H9 (cell line): ENCODE measurements around the gene SUMF1. TPM values are rescaled to one million over a fixed set of nuclear protein-coding genes. Genes with fewer than 3 reads are reported as not detected.
A peak's percentile ranks its signal among the peaks of the same experiment; 100 is the strongest.

Experiments used
- DNase-seq: peaks from one replicate; pipeline ENCODE4 v3.0.0-alpha.2; 2017
- H2AFZ ChIP-seq: one replicate; pipeline ENCODE4 v1.6.1; 2013; ENCODE audit warnings: mild to moderate bottlenecking, low read length, control low read depth, moderate library complexity
- H2AK5ac ChIP-seq: 2 replicates; pipeline ENCODE4 v1.6.1; 2013; ENCODE audit warnings: low read length, control low read depth, mixed read lengths; ENCODE audit not compliant: insufficient read length
- H2BK120ac ChIP-seq: one replicate; pipeline ENCODE4 v1.6.1; 2013; ENCODE audit warnings: low read depth, mild to moderate bottlenecking, low read length, control low read depth, inconsistent platforms; ENCODE audit not compliant: poor library complexity, severe bottlenecking
- H2BK12ac ChIP-seq: 2 replicates; pipeline ENCODE4 v1.6.1; 2013; ENCODE audit warnings: low read length, control low read depth, mixed read lengths, low read depth; ENCODE audit not compliant: insufficient read length
- H2BK15ac ChIP-seq: 2 replicates; pipeline ENCODE4 v1.6.1; 2013; ENCODE audit warnings: low read depth, low read length, control low read depth
- H2BK20ac ChIP-seq: one replicate; pipeline ENCODE4 v1.6.1; 2013; ENCODE audit warnings: low read depth, mild to moderate bottlenecking, low read length, control low read depth, inconsistent platforms; ENCODE audit not compliant: poor library complexity, severe bottlenecking
- H2BK5ac ChIP-seq: 2 replicates; pipeline ENCODE4 v1.6.1; 2013; ENCODE audit warnings: low read length, control low read depth, mixed read lengths; ENCODE audit not compliant: insufficient read length
- H3K14ac ChIP-seq: 2 replicates; pipeline ENCODE4 v1.6.1; 2013; ENCODE audit warnings: low read length, control low read depth; ENCODE audit not compliant: insufficient read depth
- H3K18ac ChIP-seq: 2 replicates; pipeline ENCODE4 v1.6.1; 2013; ENCODE audit warnings: low read depth, mild to moderate bottlenecking, mixed read lengths, low read length, control low read depth; ENCODE audit not compliant: insufficient read length
- H3K23ac ChIP-seq: 2 replicates; pipeline ENCODE4 v1.6.1; 2013; ENCODE audit warnings: low read length, control low read depth, mixed read lengths, low read depth; ENCODE audit not compliant: insufficient read length
- H3K23me2 ChIP-seq: 2 replicates; pipeline ENCODE4 v1.6.1; 2013; ENCODE audit warnings: low read depth, mild to moderate bottlenecking, mixed read lengths, low read length, control low read depth; ENCODE audit not compliant: insufficient read length, poor library complexity, severe bottlenecking
- H3K27ac ChIP-seq: 2 replicates; pipeline ENCODE4 v1.5.1; 2013; ENCODE audit warnings: low read length, control low read depth, mixed read lengths, low read depth; ENCODE audit not compliant: insufficient read length
- H3K27me3 ChIP-seq: 2 replicates; pipeline ENCODE4 v1.6.1; 2013; ENCODE audit warnings: low read length, control low read depth, inconsistent platforms; ENCODE audit not compliant: insufficient read depth
- H3K4ac ChIP-seq: 2 replicates; pipeline ENCODE4 v1.6.1; 2013; ENCODE audit warnings: low read depth, mild to moderate bottlenecking, control low read depth, inconsistent platforms, low read length, moderate library complexity
- H3K4me1 ChIP-seq: 2 replicates; pipeline ENCODE4 v1.6.1; 2013; ENCODE audit warnings: low read length, control low read depth, inconsistent platforms; ENCODE audit not compliant: insufficient read depth
- H3K4me2 ChIP-seq: 2 replicates; pipeline ENCODE4 v1.6.1; 2013; ENCODE audit warnings: low read length, control low read depth, mixed read lengths; ENCODE audit not compliant: insufficient read length, insufficient read depth
- H3K56ac ChIP-seq: 2 replicates; pipeline ENCODE4 v1.6.1; 2013; ENCODE audit warnings: low read depth, mild to moderate bottlenecking, mixed read lengths, low read length, control low read depth; ENCODE audit not compliant: insufficient read length
- H3K79me1 ChIP-seq: 2 replicates; pipeline ENCODE4 v1.6.1; 2013; ENCODE audit warnings: low read depth, mild to moderate bottlenecking, moderate library complexity, low read length, control low read depth, inconsistent platforms; ENCODE audit not compliant: insufficient read depth, poor library complexity, severe bottlenecking
- H3K79me2 ChIP-seq: 2 replicates; pipeline ENCODE4 v1.6.1; 2013; ENCODE audit warnings: low read length, control low read depth, inconsistent platforms; ENCODE audit not compliant: insufficient read depth
- H3K9ac ChIP-seq: 2 replicates; pipeline ENCODE4 v1.6.1; 2013; ENCODE audit warnings: low read length, control low read depth, mixed read lengths; ENCODE audit not compliant: insufficient read length; ENCODE audit errors: extremely low read depth
- H3K9me3 ChIP-seq: one replicate; pipeline ENCODE4 v1.6.1; 2013; ENCODE audit warnings: low read depth, low read length, inconsistent platforms; ENCODE audit not compliant: control insufficient read depth
- H3T11ph ChIP-seq: one replicate; pipeline ENCODE4 v1.6.1; 2013; ENCODE audit warnings: mild to moderate bottlenecking, low read length, control low read depth, inconsistent platforms
- H4K20me1 ChIP-seq: one replicate; pipeline ENCODE4 v1.6.1; 2013; ENCODE audit not compliant: control insufficient read depth, insufficient read length, insufficient read depth
- H4K5ac ChIP-seq: 2 replicates; pipeline ENCODE4 v1.6.1; 2013; ENCODE audit warnings: low read depth, mild to moderate bottlenecking, mixed read lengths, low read length, control low read depth; ENCODE audit not compliant: insufficient read length
- H4K8ac ChIP-seq: replicated peaks from 2 replicates; pipeline ENCODE4 v1.6.1; 2013; ENCODE audit warnings: low read length, control low read depth, mixed read lengths, low read depth; ENCODE audit not compliant: insufficient read length
- H4K91ac ChIP-seq: 2 replicates; pipeline ENCODE4 v1.6.1; 2013; ENCODE audit warnings: low read depth, mild to moderate bottlenecking, moderate library complexity, mixed read lengths, low read length, control low read depth; ENCODE audit not compliant: insufficient read length
- H3K27ac Mint-ChIP-seq, 3 experiments: 2 replicates in 2 of 3; 3 replicates in 1 of 3; pipeline ENCODE4 v1.8.0; 2020 to 2021; ENCODE audit warnings: mixed read lengths in 3 of 3, mild to moderate bottlenecking in 1 of 3, moderate library complexity in 1 of 3
- H3K27me3 Mint-ChIP-seq: 2 replicates; pipeline ENCODE4 v1.8.0; 2021; ENCODE audit warnings: low read depth, mild to moderate bottlenecking, moderate library complexity, mixed read lengths
- H3K36me3 Mint-ChIP-seq, 3 experiments: 2 replicates in 2 of 3; 3 replicates in 1 of 3; pipeline ENCODE4 v1.8.0; 2020 to 2021; ENCODE audit warnings: low read depth in 3 of 3, mixed read lengths in 3 of 3; ENCODE audit not compliant: insufficient read depth in 1 of 3
- H3K4me1 Mint-ChIP-seq, 2 experiments: 2 replicates each; pipeline ENCODE4 v1.8.0; 2020; ENCODE audit warnings: mixed read lengths in 2 of 2
- H3K4me3 Mint-ChIP-seq, 2 experiments: 2 replicates in 1 of 2; 3 replicates in 1 of 2; pipeline ENCODE4 v1.8.0; 2020 to 2021; ENCODE audit warnings: mild to moderate bottlenecking in 2 of 2, mixed read lengths in 2 of 2, moderate library complexity in 1 of 2
- H3K9me3 Mint-ChIP-seq, 2 experiments: 2 replicates in 1 of 2; 3 replicates in 1 of 2; pipeline ENCODE4 v1.8.0; 2020; ENCODE audit warnings: mild to moderate bottlenecking in 2 of 2, mixed read lengths in 2 of 2, moderate library complexity in 1 of 2
- WGBS: extraction: QIAGEN DNeasy Blood & Tissue Kit; methylation state at CpG from one replicate; pipeline ENCODE4 v1.1.7; 2013; ENCODE audit warnings: missing lambda C conversion rate, low lambda C conversion rate, mixed read lengths; ENCODE audit not compliant: insufficient read length; ENCODE audit errors: extremely low coverage; 5-methylcytosine and 5-hydroxymethylcytosine counted together
- total RNA-seq: library from RNA; stranded (reverse); gene quantifications from 2 replicates; pipeline ENCODE4 v1.2.1, GENCODE V29; 2021
- TF ChIP-seq, protein P1 (sequence below): fragments of 200-600 bp; sonication (generic); conservative IDR thresholded peaks from 3 replicates; pipeline ENCODE4 v1.8.0; 2021; ENCODE audit warnings: antibody characterized with exemption, mild to moderate bottlenecking

SUMF1 gene
- total RNA-seq, 1 experiment from 2014 or later, result 9.5 TPM

DNA sequence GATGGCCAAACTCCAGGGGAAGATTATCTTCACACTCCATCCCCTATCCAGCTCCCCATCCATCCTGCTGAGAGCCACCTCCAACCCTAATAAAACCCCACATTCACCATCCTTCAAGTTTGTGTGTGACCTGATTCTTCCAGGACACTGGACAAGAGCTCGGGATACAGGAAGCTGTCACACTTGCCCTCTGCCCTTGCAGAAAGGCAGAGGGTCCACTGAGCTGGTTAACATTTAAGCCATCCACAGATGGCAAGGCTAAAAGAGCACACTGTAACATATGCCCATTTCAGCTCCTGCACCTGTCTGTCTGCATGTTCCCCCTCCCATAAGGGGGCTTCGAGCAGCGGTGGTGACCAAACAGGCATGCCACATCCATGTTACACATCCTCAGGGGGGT, 134.1 kb downstream of the SUMF1 start:
- Histone ChIP-seq H2AK5ac (no peak overlapping the region), H3K4ac (no peak overlapping the region), H2BK120ac (no peak overlapping the region), H2BK20ac (no peak overlapping the region), H3K27me3 (no peaks in the 10 kb centered on the region), H3K27ac (no peak overlapping the region), H2BK5ac (no peak overlapping the region), H4K5ac (no peak overlapping the region), H4K91ac (no peak overlapping the region), H4K20me1 (no peaks in the 10 kb centered on the region), H2AFZ (no peak overlapping the region), H3K4me2 (no peak overlapping the region), H3T11ph (no peak overlapping the region), H3K23me2 (no peaks in the 10 kb centered on the region), H3K79me2 (no peaks in the 10 kb centered on the region), H3K9ac (no peak overlapping the region), H3K18ac (no peak overlapping the region), H3K9me3 (peaks cover 4% of the 10 kb centered on the region), H3K79me1 (no peaks in the 10 kb centered on the region), H2BK15ac (no peak overlapping the region), H3K23ac (no peak overlapping the region), H2BK12ac (no peak overlapping the region), H4K8ac (no peak overlapping the region), H3K14ac (no peak overlapping the region), H3K56ac (no peak overlapping the region), H3K4me1 (no peaks in the 10 kb centered on the region; the same call in 1 of the 2 replicates)
- Mint-ChIP-seq H3K27me3 (no peaks in the 10 kb centered on the region), H3K9me3 (peaks cover 24% of the 10 kb centered on the region in 2 experiments), H3K36me3 (peaks cover 18 to 24% (median 22%) of the 10 kb centered on the region in 3 experiments), H3K4me1 (peaks cover 38 to 45% of the 10 kb centered on the region in 2 experiments), H3K4me3 (no peak overlapping the region), H3K27ac (peak overlapping the region in 1 of 3 experiments; percentile 72; a peak in 1 of 7 replicates)
- WGBS, result no CpG with 5 or more reads among the region's 3 CpGs
- DNase-seq, result no peak
- TF ChIP-seq, protein P1, sequence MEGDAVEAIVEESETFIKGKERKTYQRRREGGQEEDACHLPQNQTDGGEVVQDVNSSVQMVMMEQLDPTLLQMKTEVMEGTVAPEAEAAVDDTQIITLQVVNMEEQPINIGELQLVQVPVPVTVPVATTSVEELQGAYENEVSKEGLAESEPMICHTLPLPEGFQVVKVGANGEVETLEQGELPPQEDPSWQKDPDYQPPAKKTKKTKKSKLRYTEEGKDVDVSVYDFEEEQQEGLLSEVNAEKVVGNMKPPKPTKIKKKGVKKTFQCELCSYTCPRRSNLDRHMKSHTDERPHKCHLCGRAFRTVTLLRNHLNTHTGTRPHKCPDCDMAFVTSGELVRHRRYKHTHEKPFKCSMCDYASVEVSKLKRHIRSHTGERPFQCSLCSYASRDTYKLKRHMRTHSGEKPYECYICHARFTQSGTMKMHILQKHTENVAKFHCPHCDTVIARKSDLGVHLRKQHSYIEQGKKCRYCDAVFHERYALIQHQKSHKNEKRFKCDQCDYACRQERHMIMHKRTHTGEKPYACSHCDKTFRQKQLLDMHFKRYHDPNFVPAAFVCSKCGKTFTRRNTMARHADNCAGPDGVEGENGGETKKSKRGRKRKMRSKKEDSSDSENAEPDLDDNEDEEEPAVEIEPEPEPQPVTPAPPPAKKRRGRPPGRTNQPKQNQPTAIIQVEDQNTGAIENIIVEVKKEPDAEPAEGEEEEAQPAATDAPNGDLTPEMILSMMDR, result no peak
